HEK293T (cell line): Measurements from ENCODE around the gene DCTPP1.

ENCODE experiments used
- CTCF ChIA-PET: fragments of 350-600 bp; formaldehyde crosslinking; extraction: SDS; loops from one replicate; lab custom pipeline; 2021; ENCODE audit warnings: antibody characterized with exemption, inconsistent platforms; lab: Yijun Ruan, JAX
- POLR2A ChIA-PET: fragments of 350-600 bp; formaldehyde crosslinking; extraction: SDS; loops from one replicate; lab custom pipeline; 2020; ENCODE audit warnings: antibody characterized with exemption, inconsistent platforms; lab: Yijun Ruan, JAX
- DNase-seq: peaks from one replicate; pipeline ENCODE4 v3.0.0; 2012; ENCODE audit warnings: mixed read lengths; ENCODE audit errors: extremely low spot score
- ARNT ChIP-seq: fragments of 450-650 bp; IDR thresholded peaks from 2 replicates; pipeline ENCODE4 v1.6.1; 2017; ENCODE audit warnings: mild to moderate bottlenecking
- BHLHE40 ChIP-seq: fragments of 450-650 bp; IDR thresholded peaks from 2 replicates; pipeline ENCODE4 v1.6.1; 2016; ENCODE audit warnings: mild to moderate bottlenecking, moderate library complexity, borderline replicate concordance
- CTBP1 ChIP-seq: fragments of 450-650 bp; IDR thresholded peaks from 2 replicates; pipeline ENCODE4 v1.6.1; 2016; ENCODE audit warnings: borderline replicate concordance
- ELF4 ChIP-seq: fragments of 450-650 bp; IDR thresholded peaks from 2 replicates; pipeline ENCODE4 v1.6.1; 2017; ENCODE audit warnings: antibody characterized with exemption
- FOXA1 ChIP-seq: fragments of 450-650 bp; IDR thresholded peaks from 2 replicates; pipeline ENCODE4 v1.6.1; 2016; ENCODE audit warnings: mild to moderate bottlenecking
- FOXK2 ChIP-seq: fragments of 450-650 bp; IDR thresholded peaks from 2 replicates; pipeline ENCODE4 v1.6.1; 2016; ENCODE audit warnings: mild to moderate bottlenecking
- FOXM1 ChIP-seq: fragments of 450-650 bp; IDR thresholded peaks from 2 replicates; pipeline ENCODE4 v1.6.1; 2017; ENCODE audit warnings: mild to moderate bottlenecking, borderline replicate concordance
- HDGF ChIP-seq: fragments of 450-650 bp; IDR thresholded peaks from 2 replicates; pipeline ENCODE4 v1.6.1; 2017; ENCODE audit warnings: antibody characterized with exemption, borderline replicate concordance
- L3MBTL2 ChIP-seq: fragments of 450-650 bp; conservative IDR thresholded peaks from 2 replicates; pipeline ENCODE4 v1.6.1; 2016; ENCODE audit warnings: mild to moderate bottlenecking
- LEF1 ChIP-seq: fragments of 450-650 bp; IDR thresholded peaks from 2 replicates; pipeline ENCODE4 v1.6.1; 2017; ENCODE audit warnings: mild to moderate bottlenecking, borderline replicate concordance
- NFRKB ChIP-seq: fragments of 450-650 bp; IDR thresholded peaks from 2 replicates; pipeline ENCODE4 v1.6.1; 2016; ENCODE audit warnings: mild to moderate bottlenecking, moderate library complexity
- SP1 ChIP-seq: fragments of 450-650 bp; IDR thresholded peaks from 2 replicates; pipeline ENCODE4 v1.6.1; 2017
- SUZ12 ChIP-seq: fragments of 450-650 bp; IDR thresholded peaks from 2 replicates; pipeline ENCODE4 v1.6.1; 2016; ENCODE audit warnings: mild to moderate bottlenecking
- TARDBP ChIP-seq: fragments of 450-650 bp; IDR thresholded peaks from 2 replicates; pipeline ENCODE4 v1.6.1; 2016
- ZNF384 ChIP-seq: fragments of 450-650 bp; IDR thresholded peaks from 2 replicates; pipeline ENCODE4 v1.6.1; 2016
- TF ChIP-seq, protein P1 (sequence below): fragments of 450-650 bp; IDR thresholded peaks from 2 replicates; pipeline ENCODE4 v1.6.1; 2016

DCTPP1 gene

DNA sequence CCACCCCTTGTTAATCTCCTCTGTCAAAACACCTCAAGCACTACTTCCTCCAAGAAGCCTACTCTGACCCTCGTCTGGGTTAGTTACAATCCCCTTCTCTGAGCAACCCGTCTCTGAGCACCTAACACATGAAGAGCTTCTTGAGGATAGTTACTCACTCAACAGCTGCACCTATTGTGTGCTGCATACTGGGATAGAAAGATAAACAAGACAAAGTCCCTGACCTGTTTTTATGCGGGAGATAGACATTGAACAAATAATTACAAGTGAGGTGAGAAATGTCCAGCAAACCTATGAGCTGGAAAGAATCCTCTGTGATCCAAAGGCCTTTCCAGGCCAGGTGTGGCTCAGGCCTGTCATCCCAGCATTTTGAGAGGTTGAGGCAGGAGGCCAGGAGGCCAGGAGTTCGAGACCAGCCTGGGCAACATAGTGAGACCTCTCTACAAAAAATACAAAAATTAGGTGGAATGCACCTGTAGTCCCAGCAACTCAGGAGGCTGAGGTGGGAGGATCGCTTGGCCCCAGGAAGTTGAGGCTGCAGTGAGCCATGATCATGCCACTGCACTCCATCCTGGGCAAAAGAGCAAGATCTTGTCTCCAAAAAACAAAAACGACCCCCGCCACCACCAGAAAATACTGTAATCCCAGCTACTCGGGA is 27.9 kb downstream of the DCTPP1 start:
- ChIA-PET POLR2A (interaction anchor here (1.1 to 3.7 kb wide), 4 partner anchors 10 to 31 kb away, joined by 3 to 16 read pairs (median 6); partner anchors contain the start of gene DCTPP1), CTCF (interaction anchor here (1.4 kb wide), 1 partner anchor 10 kb away, joined by 5 read pairs; no protein-coding TSS in a partner anchor)
- no peak for DNase-seq
- TF ChIP-seq, protein P1, sequence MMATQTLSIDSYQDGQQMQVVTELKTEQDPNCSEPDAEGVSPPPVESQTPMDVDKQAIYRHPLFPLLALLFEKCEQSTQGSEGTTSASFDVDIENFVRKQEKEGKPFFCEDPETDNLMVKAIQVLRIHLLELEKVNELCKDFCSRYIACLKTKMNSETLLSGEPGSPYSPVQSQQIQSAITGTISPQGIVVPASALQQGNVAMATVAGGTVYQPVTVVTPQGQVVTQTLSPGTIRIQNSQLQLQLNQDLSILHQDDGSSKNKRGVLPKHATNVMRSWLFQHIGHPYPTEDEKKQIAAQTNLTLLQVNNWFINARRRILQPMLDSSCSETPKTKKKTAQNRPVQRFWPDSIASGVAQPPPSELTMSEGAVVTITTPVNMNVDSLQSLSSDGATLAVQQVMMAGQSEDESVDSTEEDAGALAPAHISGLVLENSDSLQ, result no peak
- TF ChIP-seq SUZ12, result no peak
- no peak for TF ChIP-seq ZNF384
- TF ChIP-seq FOXM1, result no peak
- TF ChIP-seq NFRKB, result no peak
- no peak for TF ChIP-seq L3MBTL2
- no peak for TF ChIP-seq SP1
- no peak for TF ChIP-seq BHLHE40
- TF ChIP-seq FOXA1, result no peak
- no peak for TF ChIP-seq FOXK2
- no peak for TF ChIP-seq HDGF
- TF ChIP-seq ELF4, result no peak
- no peak for TF ChIP-seq ARNT
- no peak for TF ChIP-seq CTBP1
- no peak for TF ChIP-seq LEF1
- TF ChIP-seq TARDBP, result no peak

DNA sequence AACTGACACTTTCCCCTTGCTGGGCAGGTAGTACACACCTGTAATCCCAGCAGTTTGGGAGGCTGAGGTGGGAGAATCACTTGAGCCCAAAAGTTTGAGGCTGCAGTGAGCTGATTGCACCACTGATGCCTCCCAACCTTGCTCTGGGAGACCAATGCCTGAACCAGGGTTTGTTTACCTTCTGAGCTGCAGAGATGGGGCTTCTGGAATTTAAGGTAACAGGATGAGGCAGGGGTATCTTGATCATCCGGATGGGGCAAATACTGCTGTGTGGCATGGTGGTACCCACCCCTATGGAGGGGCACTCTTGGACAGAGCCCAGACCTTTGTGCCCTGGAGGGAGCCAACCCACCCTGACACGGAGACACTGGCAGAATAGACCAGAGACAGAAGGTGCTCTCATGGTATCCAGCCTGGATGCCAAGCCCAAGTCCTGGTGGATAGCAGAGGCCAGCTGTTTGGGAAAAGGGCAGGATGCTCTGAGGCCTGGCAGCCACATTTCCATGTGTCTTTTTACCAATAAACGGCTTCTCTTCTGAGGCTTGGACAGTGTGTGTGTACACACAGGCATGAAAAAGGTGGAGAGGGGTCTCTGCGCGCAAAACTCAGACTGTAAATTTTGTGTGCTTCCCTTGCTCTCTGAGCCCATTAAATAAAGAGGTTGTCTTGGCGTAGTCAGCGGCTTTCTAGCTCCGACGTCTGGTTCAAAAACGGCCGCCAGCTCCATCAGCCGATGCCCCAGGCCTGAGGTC is 30.2 kb downstream of the DCTPP1 start:
- ChIA-PET POLR2A (interaction anchor here (0.7 to 3.7 kb wide), 8 partner anchors 9 to 334 kb away, joined by 3 to 19 read pairs (median 4); partner anchors contain the start of genes ALDOA, CD2BP2, DCTPP1 and ZNF689), CTCF (interaction anchor here (0.6 to 1.5 kb wide), 5 partner anchors 10 to 307 kb away, joined by 3 to 6 read pairs (median 4); partner anchors contain the start of gene TBX6)
- DNase-seq, result no peak
- TF ChIP-seq, protein P1, result no peak
- no peak for TF ChIP-seq BHLHE40
- TF ChIP-seq NFRKB, result no peak
- TF ChIP-seq L3MBTL2, result no peak
- no peak for TF ChIP-seq HDGF
- no peak for TF ChIP-seq FOXK2
- TF ChIP-seq ARNT, result no peak
- TF ChIP-seq SP1, result no peak
- TF ChIP-seq ELF4, result no peak
- TF ChIP-seq FOXM1, result no peak
- no peak for TF ChIP-seq FOXA1
- no peak for TF ChIP-seq SUZ12
- TF ChIP-seq TARDBP, result no peak
- TF ChIP-seq ZNF384, result no peak
- TF ChIP-seq LEF1, result no peak
- TF ChIP-seq CTBP1, result no peak

DNA sequence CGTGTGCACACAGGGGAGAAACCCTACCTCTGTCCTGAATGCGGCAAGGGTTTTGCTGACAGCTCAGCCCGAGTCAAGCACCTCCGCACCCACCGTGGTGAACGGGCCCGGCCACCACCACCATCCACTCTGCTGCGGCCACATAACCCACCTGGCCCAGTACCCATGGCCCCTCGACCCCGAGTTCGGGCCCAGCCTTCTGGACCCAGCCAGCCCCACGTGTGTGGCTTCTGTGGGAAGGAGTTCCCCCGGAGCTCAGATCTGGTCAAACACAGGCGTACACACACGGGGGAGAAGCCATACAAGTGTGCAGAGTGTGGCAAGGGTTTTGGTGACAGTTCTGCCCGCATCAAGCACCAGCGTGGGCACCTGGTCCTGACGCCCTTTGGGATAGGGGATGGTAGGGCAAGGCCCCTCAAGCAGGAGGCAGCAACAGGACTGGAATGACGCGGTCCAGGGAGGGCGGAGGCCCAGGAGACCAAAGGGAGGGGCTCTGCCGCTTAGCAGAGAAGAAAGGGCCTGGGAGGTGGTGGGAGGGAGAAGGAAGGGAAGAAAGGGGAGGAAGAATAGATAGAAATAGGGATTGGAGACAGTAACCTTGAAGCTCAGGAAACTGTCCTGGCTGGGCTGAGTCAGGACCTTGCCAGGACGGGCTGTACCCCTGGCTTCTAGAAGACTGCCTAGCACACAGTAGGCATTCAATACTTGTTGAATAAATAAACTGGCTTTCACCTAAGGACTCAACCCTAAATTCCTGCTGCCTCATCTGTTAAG is 31.0 kb downstream of the DCTPP1 start:
- ChIA-PET CTCF (interaction anchor here (0.6 to 1.7 kb wide), 5 partner anchors 10 to 307 kb away, joined by 3 to 6 read pairs (median 6); partner anchors contain the start of gene TBX6), POLR2A (interaction anchor here (0.8 to 5.0 kb wide), 10 partner anchors 9 to 333 kb away, joined by 3 to 75 read pairs (median 4); partner anchors contain the start of genes ALDOA, CD2BP2, DCTPP1 and SEPTIN1)
- TF ChIP-seq FOXA1, result no peak
- TF ChIP-seq, protein P1, result no peak
- TF ChIP-seq BHLHE40, result no peak
- TF ChIP-seq LEF1, result no peak
- no peak for TF ChIP-seq SP1
- TF ChIP-seq L3MBTL2, result no peak
- TF ChIP-seq FOXM1, result no peak
- TF ChIP-seq ZNF384, result no peak
- TF ChIP-seq NFRKB, result no peak
- no peak for TF ChIP-seq FOXK2
- TF ChIP-seq ARNT, result no peak
- TF ChIP-seq CTBP1, result no peak
- DNase-seq, result no peak

DNA sequence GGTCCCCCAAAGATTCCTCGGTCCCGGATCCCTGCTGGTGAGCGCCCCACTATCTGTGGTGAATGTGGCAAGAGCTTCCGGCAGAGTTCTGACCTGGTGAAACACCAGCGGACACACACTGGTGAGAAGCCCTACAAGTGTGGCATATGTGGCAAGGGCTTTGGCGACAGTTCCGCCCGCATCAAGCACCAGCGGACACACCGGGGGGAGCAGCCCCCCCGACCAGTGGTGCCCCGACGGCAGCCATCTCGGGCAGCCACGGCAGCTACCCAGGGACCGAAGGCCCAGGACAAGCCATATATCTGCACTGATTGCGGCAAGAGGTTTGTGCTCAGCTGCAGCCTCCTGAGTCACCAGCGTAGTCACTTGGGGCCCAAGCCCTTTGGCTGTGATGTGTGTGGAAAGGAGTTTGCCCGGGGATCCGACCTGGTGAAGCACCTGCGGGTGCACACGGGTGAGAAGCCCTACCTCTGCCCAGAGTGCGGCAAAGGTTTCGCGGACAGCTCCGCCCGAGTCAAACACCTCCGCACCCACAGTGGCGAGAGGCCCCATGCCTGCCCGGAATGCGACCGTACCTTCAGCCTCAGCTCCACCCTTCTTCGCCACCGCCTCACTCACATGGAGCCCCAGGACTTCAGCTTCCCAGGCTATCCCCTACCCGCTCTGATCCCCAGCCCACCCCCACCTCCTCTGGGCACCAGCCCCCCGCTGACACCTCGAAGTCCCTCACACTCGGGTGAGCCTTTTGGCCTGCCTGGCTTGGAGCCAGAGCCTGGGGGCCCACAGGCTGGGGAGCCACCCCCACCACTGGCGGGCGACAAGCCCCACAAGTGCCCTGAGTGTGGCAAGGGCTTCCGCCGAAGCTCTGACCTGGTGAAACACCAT is 31.8 kb downstream of the DCTPP1 start:
- TF ChIP-seq SP1 (no peak), BHLHE40 (no peak), L3MBTL2 (no peak), TARDBP (no peak), NFRKB (no peak), LEF1 (no peak), SUZ12 (no peak), HDGF (no peak), ELF4 (no peak), FOXM1 (no peak), ZNF384 (no peak)
- TF ChIP-seq, protein P1, result no peak
- DNase-seq, result no peak
- POLR2A ChIA-PET, result interaction anchor here (0.9 to 5.0 kb wide), 5 partner anchors 10 to 43 kb away, joined by 3 to 75 read pairs (median 7); partner anchors contain the start of genes CD2BP2, DCTPP1, SEPTIN1 and ZNF771
- CTCF ChIA-PET, result interaction anchor here (1.3 to 1.7 kb wide), 2 partner anchors 27 to 218 kb away, joined by 3 to 6 read pairs; no protein-coding TSS in a partner anchor
